Stimulated activated CD8-positive, alpha-beta memory T cell treated with anti-CD3 and anti-CD28 coated beads, Interleukin-15, amount 100 ng/mL, for 48 hours (primary cell): Measurements from ENCODE around the gene AIDA.
"Not testable (repeated sequence)": the region's sequence is repeated elsewhere in the genome, so short reads cannot be mapped to it uniquely, and the experiment has no call there.

Source experiments
- DNase-seq, 2 donors: peaks; one replicate each; pipeline ENCODE4 v3.0.0-alpha.2; 2020; ENCODE audit warnings: low read depth in 2 of 2

The AIDA gene

GRCh38 chr1:222711319-222712252, 705 bp downstream of the AIDA start:
- DNase-seq = peak; percentile 37

GRCh38 chr1:222709700-222710153, 2.6 kb downstream of the AIDA start:
- no peak for DNase-seq

GRCh38 chr1:222706815-222707214, 5.5 kb downstream of the AIDA start:
- DNase-seq = no peak

GRCh38 chr1:222704260-222704659, 8.0 kb downstream of the AIDA start:
- DNase-seq = no peak

GRCh38 chr1:222702210-222702609, 10.1 kb downstream of the AIDA start:
- no peak for DNase-seq

- no peak for DNase-seq
These were observed 14.5 kb downstream of the AIDA start for GRCh38 chr1:222697826-222698225.

DNA sequence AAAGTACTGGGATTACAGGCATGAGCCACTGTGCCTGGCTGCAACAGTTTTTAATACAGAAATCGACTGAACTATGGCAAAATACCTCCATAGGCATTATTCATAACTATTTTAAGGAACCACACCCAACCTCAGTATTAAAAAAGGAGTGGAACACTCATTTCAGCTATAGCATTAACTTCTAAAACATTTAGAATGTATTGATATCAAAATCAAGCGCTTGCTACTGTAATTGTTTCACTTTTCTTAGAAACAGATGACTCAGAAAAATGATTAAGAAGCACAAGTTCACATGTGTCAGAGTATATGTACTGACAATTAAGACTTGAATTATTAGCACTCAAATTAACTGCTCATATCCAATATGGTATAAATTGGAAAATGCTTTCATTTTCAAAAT, 15.1 kb downstream of the AIDA start:
- DNase-seq = no peak

GRCh38 chr1:222696741-222697140, 15.6 kb downstream of the AIDA start:
- DNase-seq = no peak

- no peak for DNase-seq
These were observed 17.4 kb downstream of the AIDA start for GRCh38 chr1:222694927-222695326.

- no peak for DNase-seq
These were observed 21.3 kb downstream of the AIDA start for GRCh38 chr1:222691016-222691415.

GRCh38 chr1:222680080-222680479, 32.2 kb downstream of the AIDA start:
- no peak for DNase-seq

- DNase-seq = no peak
These were observed 42.2 kb downstream of the AIDA start for GRCh38 chr1:222670110-222670509.

DNA sequence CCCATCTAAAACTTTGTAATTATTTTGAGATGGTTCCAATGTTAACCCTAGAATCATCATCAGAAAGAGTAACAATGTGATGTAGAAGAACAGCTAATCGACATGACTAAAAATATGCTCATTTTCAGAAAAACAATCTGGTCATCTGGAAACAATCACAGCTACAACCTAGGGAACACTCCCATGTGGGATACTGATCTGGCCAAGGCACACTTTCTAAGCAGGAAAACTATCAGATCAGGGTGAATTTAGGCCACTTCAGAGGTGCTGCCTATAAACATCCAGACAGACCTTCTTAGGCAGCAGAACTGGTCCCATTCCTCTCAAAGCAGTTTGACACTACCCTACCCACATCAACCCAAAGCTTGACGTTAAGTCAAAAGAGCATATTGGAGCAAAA, 43.2 kb downstream of the AIDA start:
- DNase-seq = not testable (repeated sequence)

DNA sequence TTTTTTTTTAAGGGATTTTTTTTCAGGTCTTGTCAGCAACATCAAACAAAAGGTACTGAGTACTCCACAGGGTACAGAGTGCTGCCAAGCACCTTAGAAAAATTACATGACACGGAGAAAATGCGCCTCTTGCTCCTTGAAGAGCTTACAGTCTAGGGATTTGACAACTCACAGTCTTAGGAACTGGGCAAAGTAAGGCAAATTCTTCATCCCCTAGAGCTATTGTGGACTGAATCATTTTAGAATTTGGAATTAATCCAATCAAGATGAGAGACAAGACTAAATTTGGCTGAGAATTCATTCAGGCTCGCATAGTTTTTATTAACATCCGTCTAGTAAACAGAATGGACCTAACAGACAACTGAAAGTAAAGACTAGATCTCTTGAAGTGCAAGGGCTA, 44.1 kb downstream of the AIDA start:
- DNase-seq = not testable (repeated sequence)

GRCh38 chr1:222665964-222666363, 46.3 kb downstream of the AIDA start:
- no peak for DNase-seq

DNA sequence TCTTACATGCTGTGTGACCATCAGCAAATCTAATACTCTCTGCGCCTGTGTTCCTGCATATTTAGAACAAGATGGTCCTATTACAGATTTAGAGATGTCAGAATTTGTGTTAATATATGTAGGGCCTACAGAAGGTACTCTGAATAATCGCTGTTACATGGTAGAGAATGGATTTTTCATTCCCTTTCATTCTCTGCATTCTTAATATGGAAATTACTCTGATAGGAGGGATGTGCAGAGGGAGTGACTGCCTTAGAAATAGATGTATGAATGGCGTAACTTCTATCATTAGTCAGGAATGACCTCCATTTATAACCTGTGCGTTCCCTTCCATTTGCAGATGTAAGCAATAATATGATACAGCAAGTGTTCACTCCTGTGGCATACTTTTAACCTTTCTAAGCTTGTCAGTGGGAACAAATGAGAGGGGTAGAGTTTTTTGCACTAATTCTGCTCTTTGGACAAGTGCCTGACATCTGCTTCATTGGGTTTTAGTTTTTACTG, 48.8 kb downstream of the AIDA start:
- no peak for DNase-seq

- no peak for DNase-seq
These were observed 54.4 kb downstream of the AIDA start for GRCh38 chr1:222657899-222658298.

DNA sequence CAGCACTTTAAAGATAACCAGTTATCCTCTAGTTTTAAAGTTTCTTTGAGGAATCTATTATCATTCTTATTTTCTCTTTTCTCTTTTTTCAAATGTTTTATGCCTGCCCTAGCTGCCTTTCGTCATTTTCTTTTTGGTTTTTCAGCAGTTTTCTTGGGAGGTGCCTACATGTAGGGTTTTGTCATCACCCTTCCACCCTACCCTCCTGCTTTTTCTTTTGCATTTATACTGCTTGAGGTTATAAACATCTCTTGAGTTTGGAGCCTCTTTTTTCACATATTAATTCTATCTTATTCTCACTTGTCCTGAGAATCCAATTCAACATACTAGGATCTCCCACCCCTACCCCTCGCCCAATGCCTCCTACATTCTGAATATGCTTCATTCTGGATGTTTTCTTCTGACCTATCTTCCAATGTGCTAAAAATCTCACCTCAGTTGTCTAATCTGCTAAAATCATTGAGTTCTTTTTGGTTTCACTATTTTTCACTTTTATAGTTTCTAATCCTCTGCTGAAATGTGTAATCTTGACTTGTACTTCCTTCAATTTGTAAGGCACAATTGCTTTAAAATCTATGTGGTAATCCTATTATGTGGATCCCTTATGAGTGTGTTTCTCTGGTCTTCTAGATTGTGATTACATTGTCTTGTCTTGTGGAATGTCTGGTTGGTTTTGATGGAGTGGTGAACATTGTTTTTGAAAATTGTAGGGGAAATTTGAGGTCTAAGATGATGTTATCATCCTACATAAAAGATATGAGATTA, 55.7 kb downstream of the AIDA start:
- no peak for DNase-seq

- peak; percentile 45 to 58 for DNase-seq
These were observed 57.4 kb downstream of the AIDA start for GRCh38 chr1:222654849-222655248.

DNA sequence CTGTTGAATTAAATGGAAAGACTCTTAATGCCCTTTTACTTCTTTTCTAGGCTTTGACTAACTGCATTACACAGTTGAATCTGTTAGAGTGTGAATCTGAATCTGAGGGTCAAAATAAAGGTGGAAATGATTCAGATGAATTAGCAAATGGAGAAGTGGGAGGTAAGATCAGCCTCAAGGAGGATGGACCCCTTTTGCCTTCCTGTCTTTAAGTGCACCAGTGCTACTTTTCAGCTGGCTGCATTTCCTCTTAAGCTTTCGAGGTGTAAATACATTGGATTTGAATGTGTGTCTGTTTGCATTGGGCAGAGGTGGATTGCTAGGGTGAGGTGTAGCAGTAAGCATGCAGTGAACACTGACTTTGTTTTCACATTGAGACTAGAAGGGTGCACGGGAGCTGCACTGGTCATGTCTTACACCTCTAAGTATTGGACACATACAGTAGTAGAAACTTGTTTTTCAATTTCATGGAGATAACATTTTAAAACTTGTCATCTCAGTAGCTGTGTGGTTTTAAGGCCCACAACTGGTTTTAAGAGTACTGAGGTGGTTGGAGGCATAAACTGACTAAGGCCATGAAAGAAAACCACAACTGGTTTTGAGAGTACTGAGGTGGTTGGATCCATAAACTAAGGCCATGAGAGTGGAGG, 59.0 kb downstream of the AIDA start:
- no peak for DNase-seq

DNA sequence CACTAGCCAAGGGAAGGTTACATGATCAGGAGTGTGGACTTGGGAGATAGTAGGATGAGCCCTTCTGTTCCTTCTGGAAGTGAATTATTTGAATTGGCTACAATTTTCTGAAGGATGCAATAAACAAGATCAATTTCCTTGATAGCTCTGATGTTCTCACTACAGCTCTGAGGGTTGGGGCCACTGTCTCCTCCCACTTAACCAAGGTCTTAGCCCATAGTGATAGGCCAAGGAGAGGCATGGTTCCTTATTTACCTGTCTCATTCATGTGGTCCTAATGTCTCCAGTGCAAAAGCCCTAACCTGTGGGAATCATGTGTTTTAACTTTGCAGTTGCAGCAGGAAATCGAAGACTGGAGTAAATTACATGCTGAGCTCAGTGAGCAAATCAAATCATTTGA, 59.6 kb downstream of the AIDA start:
- DNase-seq = no peak

GRCh38 chr1:222644636-222644980, 67.7 kb downstream of the AIDA start:
- DNase-seq = no peak
